GM13977 (cell line): Measurements from ENCODE around the gene MCHR2.

Experiments
- DNase-seq: peaks from one replicate; pipeline ENCODE4 v3.0.0; 2012; ENCODE audit warnings: low spot score
- in situ Hi-C: fragments of 300-500 bp; cut with MboI; formaldehyde crosslinking; loops from one replicate; pipeline ENCODE4 v1.12.0; 2022; ENCODE audit warnings: low sequenced_read_pairs, low pct_unique_long_range_greater_than_20kb, mixed read lengths, inconsistent platforms; ENCODE audit not compliant: unreplicated experiment
- TF ChIP-seq, protein P1 (sequence below): IDR thresholded peaks from 2 replicates; pipeline ENCODE4 v1.5.1; 2012; ENCODE audit warnings: mild to moderate bottlenecking, control low read depth; ENCODE audit not compliant: insufficient read depth; ENCODE audit errors: extremely low read depth, missing control alignments

The MCHR2 gene

DNA sequence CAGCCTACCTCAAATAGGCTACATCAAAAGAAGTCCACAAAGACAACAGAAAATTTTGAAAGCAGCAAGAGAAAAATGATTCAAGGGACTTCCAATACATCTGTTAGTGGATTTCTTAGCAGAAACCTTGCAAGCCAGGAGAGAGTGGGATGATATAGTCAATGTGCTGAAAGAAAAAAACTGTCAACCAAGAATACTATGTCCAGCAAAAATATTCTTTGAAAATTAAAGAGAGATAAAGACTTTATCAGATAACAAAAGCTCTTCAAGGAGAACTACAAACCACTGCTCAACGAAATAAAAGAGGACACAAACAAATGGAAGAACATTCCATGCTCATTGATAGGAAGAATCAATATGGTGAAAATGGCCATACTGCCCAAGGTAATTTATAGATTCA lies 34.0 kb downstream of the MCHR2 start:
- DNase-seq: no peak
- TF ChIP-seq, protein P1, sequence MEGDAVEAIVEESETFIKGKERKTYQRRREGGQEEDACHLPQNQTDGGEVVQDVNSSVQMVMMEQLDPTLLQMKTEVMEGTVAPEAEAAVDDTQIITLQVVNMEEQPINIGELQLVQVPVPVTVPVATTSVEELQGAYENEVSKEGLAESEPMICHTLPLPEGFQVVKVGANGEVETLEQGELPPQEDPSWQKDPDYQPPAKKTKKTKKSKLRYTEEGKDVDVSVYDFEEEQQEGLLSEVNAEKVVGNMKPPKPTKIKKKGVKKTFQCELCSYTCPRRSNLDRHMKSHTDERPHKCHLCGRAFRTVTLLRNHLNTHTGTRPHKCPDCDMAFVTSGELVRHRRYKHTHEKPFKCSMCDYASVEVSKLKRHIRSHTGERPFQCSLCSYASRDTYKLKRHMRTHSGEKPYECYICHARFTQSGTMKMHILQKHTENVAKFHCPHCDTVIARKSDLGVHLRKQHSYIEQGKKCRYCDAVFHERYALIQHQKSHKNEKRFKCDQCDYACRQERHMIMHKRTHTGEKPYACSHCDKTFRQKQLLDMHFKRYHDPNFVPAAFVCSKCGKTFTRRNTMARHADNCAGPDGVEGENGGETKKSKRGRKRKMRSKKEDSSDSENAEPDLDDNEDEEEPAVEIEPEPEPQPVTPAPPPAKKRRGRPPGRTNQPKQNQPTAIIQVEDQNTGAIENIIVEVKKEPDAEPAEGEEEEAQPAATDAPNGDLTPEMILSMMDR: no peak
- in situ Hi-C loops: no loop called here

DNA sequence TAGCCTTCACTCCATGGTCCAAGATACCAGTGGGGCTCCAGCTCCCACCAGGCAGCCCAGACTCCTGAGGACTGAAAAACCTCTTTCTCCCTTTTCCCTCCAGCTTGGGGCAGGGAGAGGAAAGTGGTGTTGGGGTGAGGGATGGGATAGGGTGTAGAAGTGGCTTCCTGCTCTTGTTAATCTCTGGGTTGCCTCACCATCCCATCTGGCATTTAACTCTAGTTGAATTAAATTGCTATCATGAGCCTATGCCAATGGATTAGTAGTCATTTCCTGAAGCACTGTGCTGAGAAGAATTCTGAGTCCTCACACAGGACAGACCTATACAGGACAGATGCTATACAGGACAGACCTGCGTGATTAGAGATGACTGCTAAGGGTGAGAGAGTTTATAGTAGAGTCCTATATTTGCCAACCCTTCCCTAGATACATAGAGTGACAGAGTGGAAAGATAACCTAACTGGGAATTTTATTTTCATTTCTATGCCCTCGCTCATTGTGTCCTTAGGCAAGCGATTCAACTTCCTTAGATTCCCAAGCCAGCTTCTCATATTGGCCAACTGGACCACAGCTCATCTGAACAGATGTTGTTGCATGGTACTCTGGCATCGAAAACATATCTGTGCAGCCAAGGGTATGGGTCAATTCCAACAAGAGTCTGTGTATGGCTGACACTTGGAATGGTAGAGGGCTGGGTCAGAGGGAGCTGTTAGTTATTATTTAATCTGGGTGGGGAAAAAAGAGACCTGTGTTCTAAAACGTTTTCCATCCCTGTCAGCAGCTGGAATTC lies 42.8 kb downstream of the MCHR2 start:
- in situ Hi-C loops: no loop called here
- TF ChIP-seq, protein P1: no peak
- DNase-seq: no peak

DNA sequence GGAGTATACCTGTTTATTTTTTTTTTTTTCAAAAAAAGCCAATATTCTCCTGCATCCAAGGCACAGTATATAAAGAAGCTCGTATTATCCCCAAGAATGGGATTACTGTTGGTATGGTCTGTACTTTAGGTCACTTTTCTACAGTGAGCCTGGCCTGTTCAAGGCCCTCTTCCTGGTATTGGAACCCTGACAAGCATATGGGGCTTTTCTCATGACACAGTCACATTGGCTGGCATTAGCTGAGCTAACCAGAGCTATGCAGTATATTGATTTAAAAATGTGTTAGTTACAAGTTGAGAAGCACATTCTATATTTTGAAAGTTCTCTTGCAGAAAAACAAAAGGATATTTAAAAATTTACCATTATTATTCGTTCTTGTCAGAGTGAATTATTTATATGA lies 48.0 kb downstream of the MCHR2 start:
- in situ Hi-C loops: no loop called here
- no peak for DNase-seq
- TF ChIP-seq, protein P1: no peak

DNA sequence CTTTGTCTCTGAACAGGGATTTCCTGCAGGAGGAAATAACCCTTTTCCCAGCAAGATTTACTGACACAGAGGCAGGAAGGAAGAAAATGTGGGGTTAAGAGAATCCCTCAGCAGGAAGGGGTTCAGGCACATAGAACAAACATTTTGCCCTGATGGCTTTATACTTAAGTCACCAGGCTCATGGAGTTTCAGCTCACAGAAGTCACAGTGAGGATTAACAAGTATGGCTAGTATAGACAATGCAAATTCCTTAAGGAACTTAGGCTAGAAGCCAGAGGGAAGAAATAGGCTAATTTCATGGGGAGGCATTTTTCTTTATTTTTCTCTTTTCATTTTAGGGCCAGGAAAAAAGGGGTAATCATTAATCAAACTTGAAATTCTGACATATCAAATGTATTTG lies 50.2 kb downstream of the MCHR2 start:
- no peak for DNase-seq
- TF ChIP-seq, protein P1: no peak
- in situ Hi-C loops: no loop called here

DNA sequence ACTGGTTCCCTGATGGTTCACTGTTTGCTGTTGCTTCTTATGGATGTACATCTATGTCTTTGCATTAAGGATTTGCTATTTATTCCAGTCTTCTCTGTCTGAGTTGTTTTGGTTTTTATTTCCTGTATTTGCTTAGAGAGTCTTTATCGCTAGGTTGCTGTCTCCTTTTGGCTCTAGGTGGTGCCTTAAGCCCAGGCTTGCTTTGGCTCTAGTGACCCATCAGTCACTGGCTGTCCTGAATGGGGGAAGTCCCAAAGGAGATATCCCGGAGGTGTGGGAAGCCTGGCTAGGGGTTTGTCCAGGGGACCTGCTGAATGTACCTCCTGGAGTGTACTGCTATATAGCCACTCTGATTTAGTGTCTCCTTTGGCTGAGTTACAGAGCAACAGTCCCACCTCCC lies 53.4 kb downstream of the MCHR2 start:
- in situ Hi-C loops: no loop called here
- DNase-seq: no peak
- TF ChIP-seq, protein P1: no peak

DNA sequence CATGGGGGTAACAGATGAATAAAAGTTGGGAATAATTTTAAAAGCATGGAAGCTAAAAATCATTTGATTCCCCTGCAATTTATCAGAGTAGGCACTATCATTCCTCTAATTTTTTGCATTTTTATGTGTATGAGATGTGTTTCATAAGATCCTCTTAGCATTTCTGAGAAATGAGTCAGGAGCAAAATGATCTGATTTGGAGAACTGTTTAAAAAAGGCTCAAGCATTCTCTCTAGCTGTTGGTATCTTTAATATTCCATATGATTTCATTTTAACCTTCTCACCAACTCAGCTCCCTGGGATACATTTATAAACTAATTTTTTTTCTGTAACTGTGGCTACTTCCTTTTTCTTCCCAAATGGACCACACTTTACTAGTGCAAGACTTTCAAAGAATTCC lies 60.9 kb downstream of the MCHR2 start:
- in situ Hi-C loops: no loop called here
- TF ChIP-seq, protein P1: no peak
- no peak for DNase-seq
